ENCODE measurements around the gene USP3. TPM values are rescaled to one million over a fixed set of nuclear protein-coding genes. Genes with fewer than 3 reads are reported as not detected.

USP3 gene
- total RNA-seq, 1 donor from 2014 or later: 64.2 TPM

DNA sequence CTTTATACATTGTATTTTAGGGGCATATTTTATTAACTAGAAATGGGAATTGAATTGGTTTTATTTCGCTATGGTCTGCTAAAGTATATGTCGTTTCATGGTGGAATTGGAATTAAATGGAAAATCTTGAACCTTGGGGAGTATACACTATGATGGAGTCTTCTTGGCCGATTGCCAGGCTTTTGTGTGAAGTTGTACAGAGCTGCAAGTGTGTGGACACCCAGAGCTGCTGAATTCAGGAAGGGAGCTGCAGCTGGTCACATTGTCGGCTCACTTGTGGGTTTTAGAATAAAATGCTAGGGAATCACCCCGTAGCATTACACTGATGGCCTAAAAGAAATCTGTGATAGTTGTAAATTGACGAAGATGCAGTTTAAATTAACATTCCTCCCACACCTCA lies 35.1 kb downstream of the USP3 start:
- Mint-ChIP-seq H3K4me3 (no peak overlapping the region), H3K36me3 (peaks cover 10% of the 10 kb centered on the region), H3K4me1 (peaks cover 51% of the 10 kb centered on the region), H3K27ac (peak overlapping the region; percentile 72), H3K27me3 (ENCODE audit: insufficient read depth, low read depth) (no peaks in the 10 kb centered on the region), H3K9me3 (no peaks in the 10 kb centered on the region)
- Histone ChIP-seq H3F3A (ENCODE audit: low read depth) (peaks cover 38% of the 10 kb centered on the region), H3K4me2 (no peak overlapping the region), H4K20me1 (ENCODE audit: low read depth) (peaks cover 42% of the 10 kb centered on the region), H3K9ac (no peak overlapping the region), H3K36me3 (peaks cover 7% of the 10 kb centered on the region), H3K4me3 (no peak overlapping the region), H3K4me1 (peaks cover 32% of the 10 kb centered on the region), H3K27ac (no peak overlapping the region), H2AFZ (replicated peaks) (no peak overlapping the region), H3K79me2 (ENCODE audit: low read depth) (peaks cover 13% of the 10 kb centered on the region), H3K9me3 (ENCODE audit: low read depth) (no peaks in the 10 kb centered on the region), H3K27me3 (no peaks in the 10 kb centered on the region)
- TF ChIP-seq, protein P1, sequence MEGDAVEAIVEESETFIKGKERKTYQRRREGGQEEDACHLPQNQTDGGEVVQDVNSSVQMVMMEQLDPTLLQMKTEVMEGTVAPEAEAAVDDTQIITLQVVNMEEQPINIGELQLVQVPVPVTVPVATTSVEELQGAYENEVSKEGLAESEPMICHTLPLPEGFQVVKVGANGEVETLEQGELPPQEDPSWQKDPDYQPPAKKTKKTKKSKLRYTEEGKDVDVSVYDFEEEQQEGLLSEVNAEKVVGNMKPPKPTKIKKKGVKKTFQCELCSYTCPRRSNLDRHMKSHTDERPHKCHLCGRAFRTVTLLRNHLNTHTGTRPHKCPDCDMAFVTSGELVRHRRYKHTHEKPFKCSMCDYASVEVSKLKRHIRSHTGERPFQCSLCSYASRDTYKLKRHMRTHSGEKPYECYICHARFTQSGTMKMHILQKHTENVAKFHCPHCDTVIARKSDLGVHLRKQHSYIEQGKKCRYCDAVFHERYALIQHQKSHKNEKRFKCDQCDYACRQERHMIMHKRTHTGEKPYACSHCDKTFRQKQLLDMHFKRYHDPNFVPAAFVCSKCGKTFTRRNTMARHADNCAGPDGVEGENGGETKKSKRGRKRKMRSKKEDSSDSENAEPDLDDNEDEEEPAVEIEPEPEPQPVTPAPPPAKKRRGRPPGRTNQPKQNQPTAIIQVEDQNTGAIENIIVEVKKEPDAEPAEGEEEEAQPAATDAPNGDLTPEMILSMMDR (IDR thresholded peaks at IDR 0.05): no peak
- TF ChIP-seq EZH2 (IDR thresholded peaks at IDR 0.05): no peak
- no peak for TF ChIP-seq EZH2phosphoT487 (IDR thresholded peaks at IDR 0.05)
- DNase-seq (ENCODE audit: low spot score): no peak

DNA sequence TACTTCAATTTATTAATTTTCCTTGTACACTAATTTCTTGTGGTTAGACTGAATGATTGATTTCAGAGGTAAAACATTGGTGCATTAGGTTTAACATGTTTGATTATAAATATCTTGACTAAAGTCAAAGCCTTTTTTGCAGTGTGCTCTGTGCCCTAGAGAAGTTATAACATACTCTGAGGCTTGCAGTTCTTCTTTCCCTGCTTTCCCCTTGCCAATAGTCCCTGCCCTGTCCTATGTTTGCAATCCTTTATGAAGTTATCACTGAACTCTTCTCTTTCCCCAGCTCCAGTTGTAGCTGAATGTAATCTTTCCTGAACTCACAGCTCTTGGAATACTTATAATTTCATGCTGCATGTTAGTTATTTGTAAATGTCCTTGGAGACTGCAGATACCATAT lies 35.6 kb downstream of the USP3 start:
- peaks cover 40% of the 10 kb centered on the region for H4K20me1 ChIP-seq (ENCODE audit: low read depth)
- peaks cover 32% of the 10 kb centered on the region for H3K4me1 ChIP-seq
- peaks cover 11% of the 10 kb centered on the region for H3K79me2 ChIP-seq (ENCODE audit: low read depth)
- H3K27ac ChIP-seq: no peak overlapping the region
- peaks cover 10% of the 10 kb centered on the region for H3K36me3 Mint-ChIP-seq
- no peaks in the 10 kb centered on the region for H3K27me3 ChIP-seq
- H3K4me1 Mint-ChIP-seq: peaks cover 50% of the 10 kb centered on the region
- TF ChIP-seq EZH2 (IDR thresholded peaks at IDR 0.05): no peak
- TF ChIP-seq EZH2phosphoT487 (IDR thresholded peaks at IDR 0.05): no peak
- TF ChIP-seq, protein P1 (IDR thresholded peaks at IDR 0.05): no peak
- H3K27me3 Mint-ChIP-seq (ENCODE audit: insufficient read depth, low read depth): no peaks in the 10 kb centered on the region
- no peaks in the 10 kb centered on the region for H3K9me3 ChIP-seq (ENCODE audit: low read depth)
- no peak overlapping the region for H3K9ac ChIP-seq
- peak overlapping the region; percentile 2 for H3K27ac Mint-ChIP-seq
- H3K4me3 Mint-ChIP-seq: no peak overlapping the region
- no peak for DNase-seq (ENCODE audit: low spot score)
- no peak overlapping the region for H3K4me2 ChIP-seq
- peaks cover 7% of the 10 kb centered on the region for H3K36me3 ChIP-seq
- H3F3A ChIP-seq (ENCODE audit: low read depth): peaks cover 37% of the 10 kb centered on the region
- H2AFZ ChIP-seq (replicated peaks): no peak overlapping the region
- no peaks in the 10 kb centered on the region for H3K9me3 Mint-ChIP-seq
- no peak overlapping the region for H3K4me3 ChIP-seq

DNA sequence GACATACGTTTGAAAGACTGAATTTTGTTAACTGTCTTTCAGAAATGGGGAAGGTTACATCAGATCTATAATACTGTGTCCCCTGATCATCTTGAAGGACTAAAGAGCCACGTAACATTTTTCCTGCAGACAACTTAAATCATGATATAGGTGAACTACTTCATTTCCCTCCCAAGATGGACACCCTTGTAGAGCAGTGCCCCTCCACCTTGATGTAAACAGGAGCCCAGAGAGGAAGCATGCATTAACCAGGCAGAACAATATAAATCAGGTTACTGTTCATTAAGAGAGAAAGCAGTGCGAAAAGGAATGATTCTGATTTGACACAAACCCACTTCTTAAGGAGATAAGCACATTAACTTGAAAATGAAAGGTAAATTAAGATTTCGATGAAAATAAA lies 36.1 kb downstream of the USP3 start:
- H3F3A ChIP-seq (ENCODE audit: low read depth): peaks cover 32% of the 10 kb centered on the region
- H3K36me3 Mint-ChIP-seq: peaks cover 10% of the 10 kb centered on the region
- no peaks in the 10 kb centered on the region for H3K27me3 ChIP-seq
- H4K20me1 ChIP-seq (ENCODE audit: low read depth): peaks cover 35% of the 10 kb centered on the region
- H3K4me3 Mint-ChIP-seq: no peak overlapping the region
- TF ChIP-seq EZH2phosphoT487 (IDR thresholded peaks at IDR 0.05) (no peak), EZH2 (IDR thresholded peaks at IDR 0.05) (no peak)
- TF ChIP-seq, protein P1 (IDR thresholded peaks at IDR 0.05): no peak
- H3K4me1 ChIP-seq: peaks cover 28% of the 10 kb centered on the region
- H3K36me3 ChIP-seq: peaks cover 7% of the 10 kb centered on the region
- peaks cover 6% of the 10 kb centered on the region for H3K79me2 ChIP-seq (ENCODE audit: low read depth)
- H3K9ac ChIP-seq: no peak overlapping the region
- no peaks in the 10 kb centered on the region for H3K9me3 Mint-ChIP-seq
- peaks cover 46% of the 10 kb centered on the region for H3K4me1 Mint-ChIP-seq
- H3K27ac Mint-ChIP-seq: peak overlapping the region; percentile 2
- H3K9me3 ChIP-seq (ENCODE audit: low read depth): no peaks in the 10 kb centered on the region
- no peak for DNase-seq (ENCODE audit: low spot score)
- no peak overlapping the region for H3K4me3 ChIP-seq
- no peaks in the 10 kb centered on the region for H3K27me3 Mint-ChIP-seq (ENCODE audit: insufficient read depth, low read depth)
- no peak overlapping the region for H2AFZ ChIP-seq (replicated peaks)
- no peak overlapping the region for H3K27ac ChIP-seq
- no peak overlapping the region for H3K4me2 ChIP-seq
